Brain microvascular endothelial cell (primary cell): ENCODE results near the gene PREPL.
"Not testable (repeated sequence)": the region's sequence is repeated elsewhere in the genome, so short reads cannot be mapped to it uniquely, and the experiment has no call there.

Experiments used
- DNase-seq: peaks from one replicate; pipeline ENCODE4 v3.0.0-alpha.2; 2020
- H3K27ac ChIP-seq: fragments of 250-450 bp; sonication (Bioruptor Pico); 2 replicates; pipeline ENCODE4 v1.5.1; 2020; ENCODE audit warnings: mild to moderate bottlenecking, moderate library complexity
- H3K27me3 ChIP-seq: fragments of 250-450 bp; sonication (Bioruptor Pico); replicated peaks from 2 replicates; pipeline ENCODE4 v1.5.1; 2020; ENCODE audit warnings: mild to moderate bottlenecking
- H3K36me3 ChIP-seq: fragments of 250-450 bp; sonication (Bioruptor Pico); replicated peaks from 2 replicates; pipeline ENCODE4 v1.5.1; 2020; ENCODE audit warnings: mild to moderate bottlenecking
- H3K4me3 ChIP-seq: 2 replicates; pipeline ENCODE4 v1.5.1; 2011; ENCODE audit warnings: low read depth, mild to moderate bottlenecking, control low read depth, low read length, moderate library complexity
- CTCF ChIP-seq: IDR thresholded peaks from 2 replicates; pipeline ENCODE4 v1.5.1; 2011; ENCODE audit warnings: low read depth, mild to moderate bottlenecking, moderate library complexity, low read length, control low read depth, inconsistent platforms; ENCODE audit errors: missing control alignments
- in situ Hi-C: cut with HindIII; loops from 2 replicates; pipeline ENCODE4 v1.10.0; 2017; ENCODE audit warnings: low sequenced_read_pairs, low pct_ligation_motif_present

Gene PREPL

GRCh38 chr2:44388877-44389276 is 27.6 kb upstream of the PREPL start:
- H3K36me3 ChIP-seq: no peaks in the 10 kb centered on the region
- H3K27ac ChIP-seq: no peak overlapping the region
- in situ Hi-C loops: no loop called here
- DNase-seq: no peak
- no peaks in the 10 kb centered on the region for H3K27me3 ChIP-seq
- no peak for TF ChIP-seq CTCF
- no peak overlapping the region for H3K4me3 ChIP-seq

- H3K27ac ChIP-seq, H3K27me3 ChIP-seq, DNase-seq, in situ Hi-C loops, H3K36me3 ChIP-seq, H3K4me3 ChIP-seq: not testable (repeated sequence)
These were observed 23.9 kb upstream of the PREPL start for GRCh38 chr2:44385226-44385625.

- in situ Hi-C loops: no loop called here
- H3K27ac ChIP-seq: no peak overlapping the region
- H3K36me3 ChIP-seq: no peaks in the 10 kb centered on the region
- H3K27me3 ChIP-seq: no peaks in the 10 kb centered on the region
- H3K4me3 ChIP-seq: no peak overlapping the region
- no peak for TF ChIP-seq CTCF
- DNase-seq: no peak
These were observed 16.2 kb upstream of the PREPL start for GRCh38 chr2:44377486-44377885.

- no peak for TF ChIP-seq CTCF
- H3K27me3 ChIP-seq: no peaks in the 10 kb centered on the region
- DNase-seq: no peak
- no peak overlapping the region for H3K4me3 ChIP-seq
- in situ Hi-C loops: no loop called here
- H3K27ac ChIP-seq: no peak overlapping the region
- no peaks in the 10 kb centered on the region for H3K36me3 ChIP-seq
These were observed 11.0 kb upstream of the PREPL start for GRCh38 chr2:44372246-44372645.

GRCh38 chr2:44371445-44371844 is 10.2 kb upstream of the PREPL start:
- H3K27ac ChIP-seq: no peak overlapping the region
- no peak overlapping the region for H3K4me3 ChIP-seq
- H3K27me3 ChIP-seq: no peaks in the 10 kb centered on the region
- in situ Hi-C loops: no loop called here
- TF ChIP-seq CTCF: no peak
- DNase-seq: no peak
- no peaks in the 10 kb centered on the region for H3K36me3 ChIP-seq

GRCh38 chr2:44369392-44369791 is 8.1 kb upstream of the PREPL start:
- H3K27me3 ChIP-seq: no peaks in the 10 kb centered on the region
- no peak overlapping the region for H3K27ac ChIP-seq
- TF ChIP-seq CTCF: no peak
- in situ Hi-C loops: no loop called here
- no peak for DNase-seq
- H3K4me3 ChIP-seq: no peak overlapping the region
- H3K36me3 ChIP-seq: no peaks in the 10 kb centered on the region

- no peak for DNase-seq
- H3K27me3 ChIP-seq: no peaks in the 10 kb centered on the region
- H3K4me3 ChIP-seq: no peak overlapping the region
- H3K27ac ChIP-seq: no peak overlapping the region
- in situ Hi-C loops: no loop called here
- no peak for TF ChIP-seq CTCF
- no peaks in the 10 kb centered on the region for H3K36me3 ChIP-seq
These were observed 6.3 kb upstream of the PREPL start for GRCh38 chr2:44367591-44367990.
